D721Med (cell line): ENCODE data around the gene TOR1AIP1.
A peak's percentile ranks its signal among the peaks of the same experiment; 100 is the strongest.

ENCODE experiments used
- DNase-seq: peaks from one replicate; pipeline ENCODE4 v3.0.0; 2011; ENCODE audit warnings: low spot score; ENCODE audit not compliant: insufficient read length
- FAIRE-seq: peaks from 2 replicates; lab custom pipeline; 2011; peaks lifted over from hg19 to GRCh38; lab: Jason Lieb, UNC
- TF ChIP-seq, protein P1 (sequence below): IDR thresholded peaks from 2 replicates; pipeline ENCODE4 v1.5.1; 2012; ENCODE audit warnings: mild to moderate bottlenecking, control low read depth; ENCODE audit not compliant: insufficient read depth; ENCODE audit errors: missing control alignments

Gene TOR1AIP1

DNA sequence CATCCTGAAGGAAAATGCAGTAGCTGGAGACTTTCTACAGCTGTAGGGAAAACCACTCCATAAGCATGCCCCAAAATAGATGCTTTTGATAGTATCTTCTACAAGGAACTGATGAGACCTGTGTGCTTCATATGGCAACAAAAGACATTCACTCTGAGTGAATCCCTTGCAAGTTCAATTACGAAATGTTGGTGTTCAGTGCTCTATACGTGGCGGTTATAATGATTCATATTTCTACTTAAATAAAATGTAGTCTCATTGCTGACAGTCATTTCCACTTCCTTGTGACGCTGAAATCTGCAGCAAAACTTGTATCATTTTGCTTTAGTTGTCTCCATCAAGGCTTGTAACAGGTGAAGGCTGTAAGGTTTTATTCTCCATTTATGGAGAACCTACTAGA lies 25.1 kb upstream of the TOR1AIP1 start:
- TF ChIP-seq, protein P1, sequence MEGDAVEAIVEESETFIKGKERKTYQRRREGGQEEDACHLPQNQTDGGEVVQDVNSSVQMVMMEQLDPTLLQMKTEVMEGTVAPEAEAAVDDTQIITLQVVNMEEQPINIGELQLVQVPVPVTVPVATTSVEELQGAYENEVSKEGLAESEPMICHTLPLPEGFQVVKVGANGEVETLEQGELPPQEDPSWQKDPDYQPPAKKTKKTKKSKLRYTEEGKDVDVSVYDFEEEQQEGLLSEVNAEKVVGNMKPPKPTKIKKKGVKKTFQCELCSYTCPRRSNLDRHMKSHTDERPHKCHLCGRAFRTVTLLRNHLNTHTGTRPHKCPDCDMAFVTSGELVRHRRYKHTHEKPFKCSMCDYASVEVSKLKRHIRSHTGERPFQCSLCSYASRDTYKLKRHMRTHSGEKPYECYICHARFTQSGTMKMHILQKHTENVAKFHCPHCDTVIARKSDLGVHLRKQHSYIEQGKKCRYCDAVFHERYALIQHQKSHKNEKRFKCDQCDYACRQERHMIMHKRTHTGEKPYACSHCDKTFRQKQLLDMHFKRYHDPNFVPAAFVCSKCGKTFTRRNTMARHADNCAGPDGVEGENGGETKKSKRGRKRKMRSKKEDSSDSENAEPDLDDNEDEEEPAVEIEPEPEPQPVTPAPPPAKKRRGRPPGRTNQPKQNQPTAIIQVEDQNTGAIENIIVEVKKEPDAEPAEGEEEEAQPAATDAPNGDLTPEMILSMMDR, result no peak
- DNase-seq (no peak), FAIRE-seq (no peak)

DNA sequence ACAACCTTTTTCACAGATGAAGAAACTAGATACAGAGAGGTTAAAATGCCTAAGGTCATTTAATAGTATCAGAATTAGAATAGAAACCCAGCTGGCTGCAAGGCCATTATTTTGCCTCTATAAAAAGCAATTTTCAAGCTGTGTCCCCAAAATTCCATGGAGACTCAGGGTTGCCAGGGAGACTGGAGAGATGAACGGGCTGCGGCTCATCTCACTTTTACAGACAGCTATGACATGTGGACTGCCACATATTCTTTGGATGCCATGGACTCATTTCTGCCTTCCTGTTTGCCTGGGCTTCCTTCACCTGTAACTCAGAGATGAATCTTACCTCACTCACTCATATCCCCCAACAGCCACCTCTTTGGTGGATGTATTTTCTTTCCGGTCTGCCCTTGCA lies 21.4 kb upstream of the TOR1AIP1 start:
- TF ChIP-seq, protein P1, result no peak
- FAIRE-seq (no peak), DNase-seq (no peak)

GRCh38 chr1:179865377-179865776 lies 16.7 kb upstream of the TOR1AIP1 start:
- peak; percentile 6 for FAIRE-seq
- TF ChIP-seq, protein P1, result no peak
- DNase-seq, result no peak

DNA sequence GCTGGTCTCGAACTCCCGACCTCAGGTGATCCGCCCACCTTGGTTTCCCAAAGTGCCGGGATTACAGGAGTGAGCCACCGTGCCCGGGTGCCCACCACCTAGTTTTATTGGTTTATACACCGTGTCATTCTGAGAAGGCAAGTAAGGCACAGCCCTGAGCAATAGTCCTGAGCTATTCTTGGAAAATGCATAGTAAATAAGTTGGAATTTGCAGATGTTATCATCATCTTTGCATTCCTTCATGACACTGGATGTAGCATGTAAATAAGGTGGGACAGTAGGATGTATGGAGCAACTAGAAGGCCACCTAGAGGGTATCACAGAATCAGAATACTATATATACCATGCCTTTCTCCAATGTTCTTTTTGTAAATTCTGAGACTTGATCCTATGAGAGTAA lies 15.5 kb upstream of the TOR1AIP1 start:
- no peak for DNase-seq
- no peak for FAIRE-seq
- TF ChIP-seq, protein P1, result no peak

- FAIRE-seq, result peak; percentile 58
- DNase-seq, result no peak
- TF ChIP-seq, protein P1, result peak; percentile 79
Observed at GRCh38 chr1:179867493-179868330, 14.4 kb upstream of the TOR1AIP1 start.

DNA sequence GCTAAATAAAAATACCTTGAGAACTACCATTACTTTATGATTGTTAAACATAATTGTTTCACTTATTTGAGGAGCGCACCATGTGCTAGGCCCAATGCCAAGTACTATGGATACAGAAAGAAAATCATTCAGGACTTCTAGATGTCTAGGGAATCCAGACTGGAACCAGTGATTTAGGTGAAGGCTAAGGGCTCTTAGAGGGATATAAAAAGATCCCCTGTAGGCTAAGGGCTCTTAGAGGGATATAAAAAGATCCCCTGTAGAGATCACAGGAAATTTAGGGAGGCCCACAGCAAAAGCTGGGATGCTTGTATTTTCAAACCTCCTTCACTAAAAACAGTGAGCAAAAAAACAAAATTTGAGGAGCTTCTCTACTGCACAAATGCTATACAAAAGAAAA lies 11.2 kb upstream of the TOR1AIP1 start:
- DNase-seq, result no peak
- TF ChIP-seq, protein P1, result no peak
- FAIRE-seq, result no peak

- DNase-seq (no peak), FAIRE-seq (no peak)
- TF ChIP-seq, protein P1, result no peak
Observed at GRCh38 chr1:179871940-179872339, 10.1 kb upstream of the TOR1AIP1 start.
